ENCODE results near the gene CADM2.
"Not testable (repeated sequence)": the region's sequence is repeated elsewhere in the genome, so short reads cannot be mapped to it uniquely, and the experiment has no call there.

The CADM2 gene

DNA sequence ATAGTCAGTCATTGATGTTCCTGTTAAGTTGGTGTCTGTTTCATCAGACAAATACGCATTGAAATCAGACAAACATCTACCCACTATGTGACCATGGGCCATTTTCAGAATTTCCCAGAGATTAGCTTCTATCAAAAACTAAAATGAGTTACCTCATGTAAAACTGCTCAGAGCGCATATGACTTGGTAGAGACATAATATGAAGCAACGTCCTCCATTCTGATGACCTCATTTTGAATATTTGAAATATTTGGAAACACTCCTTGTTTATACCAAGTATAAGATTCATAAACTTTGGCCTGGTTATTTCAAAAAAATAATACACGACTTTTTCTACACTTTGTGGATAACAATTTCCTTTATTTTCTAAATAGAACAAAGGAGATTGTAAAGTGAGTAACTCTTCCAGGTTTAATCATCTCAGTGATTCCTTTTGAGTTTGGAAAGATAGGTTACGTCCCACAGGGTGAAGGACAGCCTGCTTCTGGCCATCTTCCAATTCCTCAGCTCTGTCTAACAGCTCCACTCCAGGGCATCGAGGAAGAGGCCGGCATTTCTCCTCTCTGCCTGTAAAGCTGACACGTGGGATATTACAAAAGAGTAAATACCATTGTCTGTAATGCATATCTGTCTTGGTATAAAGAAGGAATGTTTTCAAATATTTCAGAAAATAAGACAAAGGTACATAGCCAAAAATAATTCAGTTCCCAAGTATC, 122.6 kb downstream of the CADM2 start:
- no peaks in the 10 kb centered on the region for H3K27me3 Mint-ChIP-seq
- no peaks in the 10 kb centered on the region for H3K36me3 Mint-ChIP-seq
- no peak overlapping the region for H3K4me3 Mint-ChIP-seq
- H3K9me3 Mint-ChIP-seq (ENCODE audit: low read depth) = peaks cover 4% of the 10 kb centered on the region
- no peak overlapping the region for H3K27ac Mint-ChIP-seq
- H3K4me1 Mint-ChIP-seq (ENCODE audit: low read depth) = no peaks in the 10 kb centered on the region

DNA sequence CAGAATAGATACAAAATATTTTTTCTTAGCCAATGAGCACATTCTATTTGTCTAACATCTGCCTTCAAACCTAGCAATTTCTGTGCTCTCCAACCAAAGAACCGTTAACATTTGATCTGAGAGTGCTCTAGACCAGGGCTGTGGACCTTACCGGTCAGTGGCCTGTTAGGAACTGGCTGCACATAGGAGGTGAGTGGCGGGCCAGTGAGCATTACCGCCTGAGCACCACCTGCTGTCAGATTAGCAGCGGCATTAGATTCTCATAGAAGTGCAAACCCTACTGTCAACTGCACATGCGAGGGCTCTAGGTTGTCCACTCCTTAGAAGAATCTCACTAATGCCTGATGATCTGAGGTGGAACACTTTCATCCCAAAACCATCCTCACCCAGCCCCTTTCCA, 131.7 kb downstream of the CADM2 start:
- Mint-ChIP-seq H3K36me3 (no peaks in the 10 kb centered on the region), H3K9me3 (ENCODE audit: low read depth) (peaks cover 15% of the 10 kb centered on the region), H3K27me3 (no peaks in the 10 kb centered on the region), H3K4me1 (ENCODE audit: low read depth) (no peaks in the 10 kb centered on the region), H3K4me3 (no peak overlapping the region), H3K27ac (no peak overlapping the region)

DNA sequence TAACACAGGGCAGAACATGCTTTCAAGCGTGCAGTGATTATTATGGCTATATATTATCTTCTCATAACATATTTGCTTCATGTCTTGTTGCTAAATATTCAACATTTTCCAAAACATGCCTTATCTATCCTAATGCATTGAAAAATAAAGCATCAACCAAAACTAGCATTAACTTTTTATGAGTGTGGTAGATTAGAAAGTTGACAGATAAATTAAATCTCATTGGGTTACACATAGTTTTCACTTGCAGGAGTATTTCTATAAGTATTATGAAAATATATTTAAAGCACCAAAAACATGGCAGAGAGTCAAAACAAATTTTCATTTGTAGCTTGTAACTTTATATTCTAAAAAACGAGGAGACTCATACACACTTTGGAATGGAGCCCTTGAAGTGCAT, 141.5 kb downstream of the CADM2 start:
- H3K4me3 Mint-ChIP-seq = no peak overlapping the region
- H3K9me3 Mint-ChIP-seq (ENCODE audit: low read depth) = peaks cover 12% of the 10 kb centered on the region
- no peaks in the 10 kb centered on the region for H3K36me3 Mint-ChIP-seq
- H3K4me1 Mint-ChIP-seq (ENCODE audit: low read depth) = no peaks in the 10 kb centered on the region
- H3K27me3 Mint-ChIP-seq = no peaks in the 10 kb centered on the region
- no peak overlapping the region for H3K27ac Mint-ChIP-seq

DNA sequence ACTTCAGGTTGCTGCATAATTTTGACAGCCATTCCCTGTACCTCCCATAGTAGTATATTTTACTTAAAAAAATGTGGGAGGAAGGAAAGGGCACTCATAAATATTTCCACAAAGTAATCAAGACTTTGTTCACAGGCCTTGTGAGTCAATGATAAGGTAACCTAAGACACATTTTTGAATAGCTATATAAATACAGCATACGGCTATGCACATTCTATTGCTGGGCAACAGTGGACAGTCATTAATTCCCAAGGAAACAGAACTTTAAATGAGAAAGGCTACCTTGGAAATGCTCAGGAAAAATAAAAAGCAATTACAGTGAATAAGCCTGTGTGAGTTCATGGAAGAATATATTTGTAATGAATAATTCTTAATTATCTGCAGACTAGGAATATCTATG, 144.0 kb downstream of the CADM2 start:
- Mint-ChIP-seq H3K9me3 (ENCODE audit: low read depth) (peaks cover 12% of the 10 kb centered on the region), H3K4me1 (ENCODE audit: low read depth) (no peaks in the 10 kb centered on the region), H3K27me3 (no peaks in the 10 kb centered on the region)

DNA sequence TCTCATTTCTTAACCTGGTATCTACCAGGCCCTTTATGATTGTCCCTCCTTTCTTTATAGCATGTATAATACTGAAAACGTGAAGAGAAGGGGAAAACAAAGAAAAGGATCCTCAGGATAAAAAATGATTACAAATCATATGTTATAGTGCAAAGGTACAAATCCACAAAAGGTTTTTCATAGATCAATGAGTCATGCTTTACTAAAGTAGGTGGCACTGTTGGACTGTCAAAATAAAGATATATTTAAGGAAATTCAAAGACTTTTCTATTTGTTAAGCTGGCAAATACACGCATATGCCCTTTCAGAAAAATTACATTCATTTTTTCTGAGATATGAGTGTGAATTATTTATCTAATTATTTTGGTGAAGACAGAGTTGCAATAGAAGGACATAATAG, 151.6 kb downstream of the CADM2 start:
- Mint-ChIP-seq H3K9me3 (ENCODE audit: low read depth) (no peaks in the 10 kb centered on the region), H3K36me3 (no peaks in the 10 kb centered on the region), H3K4me1 (ENCODE audit: low read depth) (no peaks in the 10 kb centered on the region), H3K4me3 (no peak overlapping the region), H3K27me3 (no peaks in the 10 kb centered on the region), H3K27ac (no peak overlapping the region)

More for the DNA sequence above, 144.0 kb downstream of the CADM2 start:
- no peak overlapping the region for H3K4me3 Mint-ChIP-seq
- H3K27ac Mint-ChIP-seq = no peak overlapping the region
- no peaks in the 10 kb centered on the region for H3K36me3 Mint-ChIP-seq

DNA sequence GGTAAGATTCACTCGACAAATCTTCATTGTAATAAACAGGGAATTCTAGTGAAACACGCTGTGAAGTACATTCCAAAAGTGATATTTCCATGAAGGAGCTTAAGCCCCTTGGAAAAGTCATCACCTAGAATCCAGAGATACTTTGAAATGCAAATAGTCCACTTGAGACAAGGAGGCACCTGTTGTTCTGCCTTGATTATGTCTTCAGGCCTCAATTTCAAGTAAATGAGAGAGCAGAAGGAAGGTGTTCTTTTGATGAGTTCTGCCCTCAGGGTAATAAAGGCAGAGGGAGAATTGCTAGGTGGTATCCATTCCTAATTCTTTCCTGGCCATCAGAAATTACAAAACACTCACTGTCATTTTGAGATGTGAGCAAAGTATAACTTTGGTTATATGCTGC, 162.1 kb downstream of the CADM2 start:
- Mint-ChIP-seq H3K4me3 (no peak overlapping the region), H3K27ac (no peak overlapping the region), H3K27me3 (no peaks in the 10 kb centered on the region), H3K36me3 (no peaks in the 10 kb centered on the region), H3K4me1 (ENCODE audit: low read depth) (no peaks in the 10 kb centered on the region), H3K9me3 (ENCODE audit: low read depth) (no peaks in the 10 kb centered on the region)

DNA sequence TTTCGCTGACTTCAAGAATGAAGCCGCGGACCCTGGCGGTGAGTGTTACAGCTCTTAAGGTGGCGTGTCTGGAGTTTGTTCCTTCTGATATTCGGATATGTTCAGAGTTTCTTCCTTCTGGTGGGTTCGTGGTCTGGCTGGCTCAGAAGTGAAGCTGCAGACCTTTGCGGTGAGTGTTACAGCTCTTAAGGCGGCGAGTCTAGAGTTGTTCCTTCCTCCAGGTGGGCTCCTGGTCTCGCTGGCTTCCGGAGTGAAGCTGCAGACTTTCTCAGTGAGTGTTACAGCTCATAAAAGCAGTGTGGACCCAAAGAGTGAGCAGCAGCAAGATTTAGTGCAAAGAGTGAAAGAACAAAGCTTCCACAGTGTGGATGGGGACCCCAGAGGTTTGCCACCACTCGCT, 174.1 kb downstream of the CADM2 start:
- not testable (repeated sequence) for H3K4me1 Mint-ChIP-seq (ENCODE audit: low read depth); H3K9me3 Mint-ChIP-seq (ENCODE audit: low read depth); H3K4me3 Mint-ChIP-seq

DNA sequence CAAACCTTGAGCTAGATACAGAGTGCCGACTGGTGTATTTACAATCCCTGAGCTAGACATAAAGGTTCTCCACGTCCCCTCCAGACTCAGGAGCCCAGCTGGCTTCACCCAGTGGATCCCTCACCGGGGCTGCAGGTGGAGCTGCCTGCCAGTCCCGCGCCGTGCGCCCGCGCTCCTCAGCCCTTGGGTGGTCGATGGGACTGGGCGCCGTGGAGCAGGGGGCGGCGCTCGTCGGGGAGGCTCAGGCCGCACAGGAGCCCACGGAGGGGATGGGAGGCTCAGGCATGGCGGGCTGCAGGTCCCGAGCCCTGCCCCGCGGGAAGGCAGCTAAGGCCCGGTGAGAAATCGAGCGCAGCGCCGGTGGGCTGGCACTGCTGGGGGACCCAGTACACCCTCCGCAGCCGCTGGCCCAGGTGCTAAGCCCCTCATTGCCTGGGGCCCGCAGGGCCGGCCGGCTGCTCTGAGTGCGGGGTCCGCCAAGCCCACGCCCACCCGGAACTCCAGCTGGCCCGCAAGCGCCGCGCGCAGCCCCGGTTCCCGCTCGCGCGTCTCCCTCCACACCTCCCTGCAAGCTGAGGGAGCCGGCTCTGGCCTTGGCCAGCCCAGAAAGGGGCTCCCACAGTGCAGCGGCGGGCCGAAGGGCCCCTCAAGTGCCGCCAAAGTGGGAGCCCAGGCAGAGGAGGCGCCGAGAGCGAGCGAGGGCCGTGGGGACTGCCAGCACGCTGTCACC, 175.1 kb downstream of the CADM2 start:
- H3K9me3 Mint-ChIP-seq (ENCODE audit: low read depth); H3K4me3 Mint-ChIP-seq; H3K4me1 Mint-ChIP-seq (ENCODE audit: low read depth); H3K36me3 Mint-ChIP-seq; H3K27ac Mint-ChIP-seq; H3K27me3 Mint-ChIP-seq: not testable (repeated sequence)

More for the DNA sequence above, 174.1 kb downstream of the CADM2 start:
- H3K36me3 Mint-ChIP-seq, H3K27ac Mint-ChIP-seq, H3K27me3 Mint-ChIP-seq: not testable (repeated sequence)

DNA sequence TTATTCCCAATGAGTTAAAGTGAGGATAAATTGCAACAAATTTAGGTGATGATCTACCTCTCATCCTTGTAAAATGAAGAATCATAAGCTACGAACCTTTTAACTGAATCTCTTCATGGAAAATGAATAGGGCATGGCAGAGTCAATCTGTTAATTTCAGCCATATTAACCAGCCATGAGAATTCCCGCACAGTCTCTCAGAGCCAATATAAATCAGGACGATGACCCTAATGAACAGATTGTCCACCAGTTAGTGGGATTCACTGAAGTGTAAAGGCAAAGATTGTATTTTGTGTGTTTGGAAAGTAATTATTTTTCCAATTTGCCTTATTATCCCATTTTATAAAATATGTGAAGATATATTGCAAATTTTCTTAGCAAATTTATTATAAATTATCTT, 183.8 kb downstream of the CADM2 start:
- Mint-ChIP-seq H3K4me3 (no peak overlapping the region), H3K27ac (no peak overlapping the region), H3K36me3 (no peaks in the 10 kb centered on the region), H3K27me3 (no peaks in the 10 kb centered on the region), H3K9me3 (ENCODE audit: low read depth) (peaks cover 3% of the 10 kb centered on the region), H3K4me1 (ENCODE audit: low read depth) (no peaks in the 10 kb centered on the region)

DNA sequence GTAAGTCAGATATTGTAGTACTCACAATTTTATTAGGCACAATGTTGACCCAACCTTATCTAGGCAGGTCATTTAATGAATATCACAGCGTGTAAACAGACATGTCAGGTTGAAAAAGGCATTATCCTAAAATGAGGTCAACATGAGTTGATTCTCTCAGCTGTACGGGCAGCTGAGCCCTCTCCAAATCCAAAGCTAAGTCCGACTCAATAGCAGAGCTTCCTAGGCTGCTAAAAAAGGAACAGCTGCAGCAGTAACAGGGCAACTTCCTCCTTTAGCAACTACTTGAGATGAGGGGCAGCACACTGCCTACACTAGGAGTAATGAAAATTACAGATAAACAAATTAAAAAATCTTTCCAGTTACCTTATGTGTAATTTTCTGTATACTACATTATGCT, 189.2 kb downstream of the CADM2 start:
- H3K27me3 Mint-ChIP-seq = no peaks in the 10 kb centered on the region
- H3K9me3 Mint-ChIP-seq (ENCODE audit: low read depth) = peaks cover 4% of the 10 kb centered on the region
- H3K4me3 Mint-ChIP-seq = no peak overlapping the region
- H3K4me1 Mint-ChIP-seq (ENCODE audit: low read depth) = no peaks in the 10 kb centered on the region
- no peaks in the 10 kb centered on the region for H3K36me3 Mint-ChIP-seq
- H3K27ac Mint-ChIP-seq = no peak overlapping the region

DNA sequence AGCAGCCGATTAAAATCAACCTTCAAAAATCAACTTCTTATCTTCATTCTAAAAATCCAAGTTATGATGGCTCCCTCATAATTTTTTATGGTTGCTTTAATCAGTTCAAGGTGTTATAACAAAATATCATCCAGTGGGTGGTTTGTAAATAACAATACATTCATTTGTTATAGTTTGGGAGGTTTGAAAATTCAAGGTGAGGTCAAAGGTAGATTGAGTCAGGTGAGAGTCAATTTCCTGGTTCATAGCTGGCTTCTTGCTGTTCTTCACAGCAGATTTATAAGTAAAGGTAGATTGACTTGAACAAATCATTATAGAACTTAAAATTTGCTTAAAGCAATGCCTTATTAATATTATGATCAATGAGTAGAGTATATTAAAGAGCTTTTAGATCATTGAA, 192.8 kb downstream of the CADM2 start:
- H3K27ac Mint-ChIP-seq = no peak overlapping the region
- H3K4me3 Mint-ChIP-seq = no peak overlapping the region
- H3K27me3 Mint-ChIP-seq = no peaks in the 10 kb centered on the region
- H3K36me3 Mint-ChIP-seq = no peaks in the 10 kb centered on the region
- H3K4me1 Mint-ChIP-seq (ENCODE audit: low read depth) = no peaks in the 10 kb centered on the region
- H3K9me3 Mint-ChIP-seq (ENCODE audit: low read depth) = peaks cover 4% of the 10 kb centered on the region

DNA sequence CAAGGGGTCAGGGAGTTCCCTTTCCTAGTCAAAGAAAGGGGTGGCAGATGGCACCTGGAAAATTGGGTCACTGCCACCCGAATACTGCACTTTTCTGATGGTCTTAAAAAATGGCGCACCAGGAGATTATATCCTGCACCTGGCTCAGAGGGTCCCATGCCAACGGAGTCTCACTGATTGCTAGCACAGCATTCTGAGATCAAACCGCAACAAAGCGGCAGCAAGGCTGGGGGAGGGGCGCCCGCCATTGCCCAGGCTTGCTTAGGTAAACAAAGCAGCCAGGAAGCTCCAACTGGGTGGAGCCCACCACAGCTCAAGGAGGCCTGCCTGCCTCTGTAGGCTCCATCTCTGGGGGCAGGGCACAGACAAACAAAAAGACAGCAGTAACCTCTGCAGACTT, 194.5 kb downstream of the CADM2 start:
- H3K36me3 Mint-ChIP-seq; H3K27ac Mint-ChIP-seq; H3K27me3 Mint-ChIP-seq; H3K4me1 Mint-ChIP-seq (ENCODE audit: low read depth); H3K9me3 Mint-ChIP-seq (ENCODE audit: low read depth); H3K4me3 Mint-ChIP-seq: not testable (repeated sequence)

DNA sequence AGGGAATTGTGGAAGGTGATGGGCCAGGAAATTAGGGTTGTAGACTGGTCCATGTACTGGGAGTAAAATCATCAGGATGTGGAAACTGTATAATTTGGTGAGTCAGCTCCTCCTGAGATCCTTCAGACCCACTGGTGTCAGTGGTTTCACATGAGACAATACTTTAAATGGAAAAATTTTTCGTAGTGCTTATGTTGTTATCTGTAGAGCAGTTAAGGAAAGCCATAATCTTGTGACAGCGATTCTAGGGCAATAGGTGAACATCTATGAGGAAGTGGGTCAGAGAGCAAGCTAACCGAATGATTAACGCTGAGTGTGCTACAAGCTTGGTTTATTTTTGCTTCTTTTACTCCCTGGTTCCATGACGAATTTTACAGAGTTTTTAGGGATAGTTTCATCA, 200.6 kb downstream of the CADM2 start:
- no peak overlapping the region for H3K4me3 Mint-ChIP-seq
- H3K4me1 Mint-ChIP-seq (ENCODE audit: low read depth) = no peaks in the 10 kb centered on the region
- H3K9me3 Mint-ChIP-seq (ENCODE audit: low read depth) = peaks cover 4% of the 10 kb centered on the region

DNA sequence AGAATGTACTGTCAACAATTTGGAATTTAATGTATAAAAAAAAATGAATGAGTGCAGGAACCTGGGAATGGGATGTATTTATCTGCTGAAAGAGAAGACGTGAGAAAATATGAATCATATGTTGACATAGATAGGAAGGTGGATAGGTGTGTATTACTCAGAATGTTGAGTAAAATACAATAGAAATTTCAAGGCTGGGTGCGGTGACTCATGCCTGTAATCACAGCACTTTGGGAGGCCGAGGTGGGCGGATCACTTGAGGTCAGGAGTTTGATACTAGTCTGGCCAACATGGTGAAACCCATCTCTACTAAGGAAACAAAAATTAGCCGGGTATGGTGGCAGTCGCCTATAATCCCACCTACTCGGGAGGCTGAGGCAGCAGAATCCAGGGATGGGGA, 202.8 kb downstream of the CADM2 start:
- Mint-ChIP-seq H3K4me3 (no peak overlapping the region), H3K9me3 (ENCODE audit: low read depth) (peaks cover 4% of the 10 kb centered on the region), H3K36me3 (no peaks in the 10 kb centered on the region), H3K27me3 (no peaks in the 10 kb centered on the region), H3K4me1 (ENCODE audit: low read depth) (no peaks in the 10 kb centered on the region), H3K27ac (no peak overlapping the region)

More for the DNA sequence above, 200.6 kb downstream of the CADM2 start:
- H3K27me3 Mint-ChIP-seq = no peaks in the 10 kb centered on the region
- H3K36me3 Mint-ChIP-seq = no peaks in the 10 kb centered on the region
- H3K27ac Mint-ChIP-seq = no peak overlapping the region

DNA sequence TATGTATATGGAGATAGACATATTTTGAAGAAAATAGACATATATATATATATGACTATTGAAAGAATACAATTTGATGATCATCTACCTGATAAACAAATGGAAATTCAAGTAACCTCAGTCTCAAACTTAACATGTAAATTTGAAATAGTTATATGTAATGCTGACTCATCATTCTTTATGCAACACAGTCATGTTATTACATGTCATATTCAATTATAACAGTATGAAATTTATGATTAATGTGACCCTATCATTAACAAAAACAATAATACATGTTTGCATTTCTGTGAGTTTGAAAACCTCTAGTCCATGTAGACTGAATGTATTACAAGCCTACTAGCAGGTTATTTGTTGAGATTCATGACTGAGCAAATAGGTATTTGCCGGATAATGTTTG, 204.1 kb downstream of the CADM2 start:
- Mint-ChIP-seq H3K4me3 (no peak overlapping the region), H3K9me3 (ENCODE audit: low read depth) (peaks cover 4% of the 10 kb centered on the region), H3K27ac (no peak overlapping the region), H3K4me1 (ENCODE audit: low read depth) (no peaks in the 10 kb centered on the region), H3K36me3 (no peaks in the 10 kb centered on the region), H3K27me3 (no peaks in the 10 kb centered on the region)

DNA sequence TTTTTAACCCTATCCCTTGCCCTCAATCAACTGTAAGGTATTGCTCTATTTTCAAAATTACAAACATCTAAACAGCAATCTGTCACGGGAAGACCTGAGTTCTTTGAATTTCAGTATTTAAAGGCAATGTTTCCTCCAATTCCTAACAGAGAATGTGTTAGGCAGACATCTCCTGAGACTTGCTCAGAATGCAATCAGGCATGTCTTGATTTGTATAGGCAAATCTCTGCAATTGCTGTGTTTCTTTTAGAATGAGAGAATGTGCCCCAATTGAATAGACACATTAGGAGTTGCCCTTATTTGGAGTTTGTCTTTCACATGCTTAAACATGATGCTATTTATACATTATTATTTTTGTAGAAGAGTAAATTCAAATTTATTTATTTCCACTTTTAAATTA, 205.6 kb downstream of the CADM2 start:
- Mint-ChIP-seq H3K9me3 (ENCODE audit: low read depth) (peaks cover 4% of the 10 kb centered on the region), H3K4me1 (ENCODE audit: low read depth) (no peaks in the 10 kb centered on the region), H3K36me3 (no peaks in the 10 kb centered on the region), H3K4me3 (no peak overlapping the region), H3K27ac (no peak overlapping the region), H3K27me3 (no peaks in the 10 kb centered on the region)
